ENCODE results near the gene PCTP.
A peak's percentile ranks its signal among the peaks of the same experiment; 100 is the strongest.

PCTP gene

GRCh38 chr17:55727920-55728319, 22.9 kb upstream of the PCTP start:
- DNase-seq, result no peak

DNA sequence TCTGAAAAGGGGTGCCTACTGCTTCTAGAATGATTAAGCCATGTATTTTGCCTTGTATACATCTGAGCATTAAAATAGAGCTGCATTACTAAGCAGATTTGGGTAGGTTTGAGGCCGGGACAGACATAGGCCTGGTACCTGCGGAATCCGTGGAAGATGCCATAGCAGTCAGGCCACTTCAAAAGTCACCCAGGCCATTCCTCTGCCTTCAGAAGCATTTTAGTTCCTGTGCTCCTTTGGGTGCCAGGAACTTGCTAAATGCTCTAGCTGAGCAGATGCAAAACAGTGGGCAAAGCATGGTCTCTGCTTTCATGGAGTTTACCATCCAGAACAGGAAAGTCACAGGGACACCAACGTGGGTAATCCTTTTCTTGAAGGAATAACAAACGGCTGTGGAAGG, 22.5 kb upstream of the PCTP start:
- no peak for DNase-seq

DNA sequence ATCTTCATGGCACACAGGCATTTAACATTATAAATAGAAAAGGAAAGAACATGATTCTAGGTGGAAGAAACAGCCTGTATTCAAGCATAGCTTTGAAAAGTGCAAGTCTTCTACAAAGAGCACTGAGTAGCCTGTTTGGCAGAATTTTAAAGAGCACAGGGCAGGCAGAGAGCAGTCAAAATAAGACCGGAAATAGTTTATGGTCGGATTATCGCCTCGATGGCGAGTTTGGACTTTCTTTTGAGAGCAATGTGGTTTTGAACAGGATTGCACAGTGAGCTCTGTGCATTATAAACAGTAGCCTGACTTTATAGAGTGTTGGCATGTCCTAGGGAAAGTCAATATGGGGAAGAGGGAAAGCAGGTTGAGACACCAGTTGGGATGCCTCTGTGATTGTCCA, 22.0 kb upstream of the PCTP start:
- DNase-seq, result no peak

- DNase-seq, result no peak
Observed at GRCh38 chr17:55729484-55729883, 21.4 kb upstream of the PCTP start.

DNA sequence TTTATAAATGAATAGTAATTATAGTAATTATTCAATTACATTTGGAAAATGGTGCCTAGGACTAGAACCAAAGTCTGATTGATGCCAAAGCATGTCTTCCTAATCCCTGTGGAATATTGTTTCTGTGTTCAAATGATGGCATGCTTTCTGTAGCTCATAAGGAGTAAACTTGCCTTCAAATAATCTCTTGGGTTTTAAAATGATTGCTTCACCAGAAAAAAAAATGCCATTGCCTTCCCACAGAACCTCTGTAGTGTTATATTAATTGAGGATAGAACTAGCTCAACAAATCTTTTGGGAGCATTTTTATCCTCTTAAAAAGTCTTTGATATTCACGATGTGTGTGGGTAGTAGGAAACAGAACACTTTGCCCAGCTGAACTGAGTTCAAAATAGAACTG, 20.5 kb upstream of the PCTP start:
- no peak for DNase-seq

- no peak for DNase-seq
Observed at GRCh38 chr17:55730808-55731207, 20.0 kb upstream of the PCTP start.

DNA sequence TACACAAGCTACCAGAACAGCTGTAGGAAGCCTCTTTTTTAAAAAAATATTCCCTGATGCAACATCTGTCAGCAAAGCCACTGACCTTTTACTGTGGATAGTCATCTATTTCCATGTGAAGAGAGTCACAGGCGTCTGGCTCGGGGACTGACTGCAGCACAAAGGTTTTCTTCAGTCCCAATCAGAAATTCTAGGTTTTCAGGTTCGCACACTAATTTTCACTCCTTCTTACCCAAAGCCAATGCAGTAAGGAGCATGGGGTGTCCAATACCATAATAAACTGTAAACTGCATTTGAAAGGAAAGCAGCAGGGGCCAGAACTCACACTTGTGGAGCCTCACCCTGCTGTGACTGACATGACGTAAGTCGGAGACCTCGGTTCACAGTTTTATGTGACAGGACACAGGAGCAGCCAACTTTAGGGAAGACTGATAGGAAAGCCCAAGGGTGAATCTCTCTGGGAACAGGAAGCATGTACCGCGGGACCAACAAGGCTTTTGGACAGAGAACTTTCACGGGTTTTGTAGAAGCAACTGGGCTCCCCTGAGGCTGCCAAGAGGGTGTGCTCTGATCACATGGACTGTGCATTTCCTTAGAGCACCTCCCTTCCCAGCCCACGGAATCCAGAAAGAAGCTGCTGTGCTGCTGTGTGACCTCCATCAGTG, 19.1 kb upstream of the PCTP start:
- DNase-seq, result no peak

DNA sequence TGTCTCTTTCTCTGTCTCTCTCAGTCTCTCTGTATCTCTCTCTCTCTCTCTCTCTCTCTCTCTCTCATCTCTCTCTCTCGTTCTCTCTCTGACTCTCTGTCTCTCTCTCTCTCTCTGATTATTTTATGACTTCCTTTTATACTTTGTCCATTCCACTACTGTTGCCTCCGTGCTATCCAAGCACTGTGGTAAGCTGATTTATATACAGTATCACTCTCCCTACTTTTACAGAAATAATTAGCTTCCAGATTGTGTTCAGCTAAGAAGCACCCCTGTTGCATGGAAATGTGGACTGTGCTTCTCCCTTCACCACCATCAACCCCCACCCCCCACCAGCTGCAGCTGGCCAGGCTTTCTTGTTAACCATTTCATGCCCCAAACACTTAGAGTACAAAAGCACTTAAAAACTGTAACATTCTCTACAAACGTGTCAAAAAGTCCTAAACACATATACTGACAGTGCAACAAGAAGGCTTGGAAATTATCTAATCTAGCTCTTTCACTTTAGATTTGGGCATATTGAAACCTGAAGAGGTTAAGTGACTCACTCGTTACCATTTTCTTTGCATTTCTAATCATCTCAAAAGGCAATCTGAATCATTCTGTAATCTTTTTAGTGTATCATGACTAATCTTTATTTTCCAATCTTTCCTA, 16.6 kb upstream of the PCTP start:
- no peak for DNase-seq

GRCh38 chr17:55735731-55736405, 15.0 kb upstream of the PCTP start:
- peak; percentile 50 for DNase-seq

- DNase-seq, result no peak
Observed at GRCh38 chr17:55737976-55738501, 12.8 kb upstream of the PCTP start.

DNA sequence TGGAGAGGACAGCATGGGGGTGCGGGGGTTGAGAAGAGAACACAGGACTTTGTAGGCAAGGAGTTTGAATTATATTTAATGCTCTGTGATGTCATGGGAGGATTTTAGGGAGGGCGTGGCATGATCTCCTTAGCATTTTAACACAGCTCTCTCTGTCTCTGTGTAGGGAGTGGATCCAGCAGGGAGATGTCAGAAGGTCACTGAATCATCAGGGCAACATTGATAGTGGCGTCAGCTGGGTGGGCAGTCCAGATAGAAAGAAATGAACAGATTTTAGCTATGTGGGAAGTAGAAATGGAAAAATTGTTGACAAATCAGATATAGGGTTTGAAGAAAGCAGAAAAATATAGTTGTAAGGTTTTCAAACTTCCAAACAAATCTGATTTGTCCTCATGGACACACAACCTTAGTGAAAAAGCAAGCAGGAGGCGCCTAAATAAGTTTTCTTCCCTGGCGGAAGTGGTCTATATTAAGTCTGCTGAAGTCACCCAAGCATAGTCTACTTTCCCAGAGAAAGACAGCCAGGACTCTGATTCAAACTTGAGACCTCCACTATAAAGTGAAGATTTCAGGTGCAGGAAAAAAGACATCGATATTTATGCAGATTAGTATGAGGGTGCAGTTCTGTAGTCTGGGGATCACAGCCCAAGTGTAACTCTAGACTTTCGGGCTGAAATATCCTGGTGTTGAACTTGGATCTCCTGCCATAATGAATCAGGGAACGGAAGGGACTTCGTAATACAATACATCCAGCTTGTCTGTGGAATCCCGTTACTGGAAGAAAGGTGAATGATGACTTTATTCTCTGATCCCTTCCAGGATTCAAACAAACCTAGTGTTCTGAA, 10.1 kb upstream of the PCTP start:
- DNase-seq, result no peak

- DNase-seq, result no peak
Observed at GRCh38 chr17:55741356-55741700, 9.5 kb upstream of the PCTP start.

DNA sequence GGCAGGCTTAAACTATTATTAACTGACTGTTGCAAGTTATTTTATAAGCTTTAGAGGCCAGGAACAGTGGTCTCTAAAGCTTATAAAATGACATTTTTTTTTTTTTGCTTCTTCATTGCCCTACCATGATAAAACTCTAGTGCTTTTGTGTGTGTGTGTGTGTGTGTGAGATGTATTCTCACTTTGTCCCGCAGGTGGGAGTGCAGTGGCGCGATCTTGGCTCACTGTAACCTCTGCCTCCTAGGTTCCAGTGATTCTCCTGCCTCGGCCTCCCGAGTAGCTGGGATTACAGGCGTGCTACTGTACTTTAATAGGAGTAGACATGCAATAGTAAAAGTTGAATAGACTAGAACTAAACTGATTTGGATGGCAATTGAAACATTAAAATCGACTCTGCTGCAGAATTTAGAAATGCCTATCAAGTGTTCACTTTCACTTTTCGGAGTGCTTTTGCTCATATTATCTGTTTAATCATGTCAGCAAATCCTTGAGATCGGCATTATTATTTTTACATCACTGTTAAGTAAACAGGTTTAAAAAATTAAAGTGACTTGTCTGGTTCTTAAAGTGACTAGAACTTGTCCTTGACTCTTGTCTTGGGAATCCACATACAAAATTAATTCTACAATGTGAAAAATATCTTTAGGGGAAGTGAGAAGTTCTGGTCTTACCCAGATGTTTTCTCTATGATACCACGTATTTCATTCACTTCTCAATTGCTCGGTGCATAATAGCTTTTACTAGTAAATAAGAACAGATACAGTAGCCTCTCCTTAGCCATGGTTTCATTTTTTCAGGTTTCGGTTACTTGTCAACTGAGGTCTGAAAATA, 8.4 kb upstream of the PCTP start:
- DNase-seq, result no peak

- peak; percentile 8 for DNase-seq
Observed at GRCh38 chr17:55743103-55743679, 7.7 kb upstream of the PCTP start.

GRCh38 chr17:55745258-55745657, 5.6 kb upstream of the PCTP start:
- DNase-seq, result no peak

DNA sequence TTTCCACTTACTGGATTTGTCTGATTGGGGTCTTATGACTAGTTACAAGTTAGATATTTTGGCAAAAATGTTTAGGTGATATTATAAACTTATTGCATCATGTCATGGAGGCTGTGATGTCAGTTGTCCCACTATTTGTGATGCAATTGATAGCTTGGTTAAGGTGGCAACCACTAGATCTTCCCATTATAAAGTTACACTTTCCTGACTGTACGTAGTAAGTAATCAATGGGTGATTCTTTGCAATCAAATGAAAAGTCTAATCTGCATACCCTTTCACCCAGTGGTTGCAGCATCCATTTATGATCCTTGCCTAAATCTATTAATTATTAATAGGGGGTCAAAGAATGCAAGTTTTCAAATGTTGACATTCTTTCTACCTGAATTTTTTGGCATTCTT, 4.4 kb upstream of the PCTP start:
- no peak for DNase-seq

DNA sequence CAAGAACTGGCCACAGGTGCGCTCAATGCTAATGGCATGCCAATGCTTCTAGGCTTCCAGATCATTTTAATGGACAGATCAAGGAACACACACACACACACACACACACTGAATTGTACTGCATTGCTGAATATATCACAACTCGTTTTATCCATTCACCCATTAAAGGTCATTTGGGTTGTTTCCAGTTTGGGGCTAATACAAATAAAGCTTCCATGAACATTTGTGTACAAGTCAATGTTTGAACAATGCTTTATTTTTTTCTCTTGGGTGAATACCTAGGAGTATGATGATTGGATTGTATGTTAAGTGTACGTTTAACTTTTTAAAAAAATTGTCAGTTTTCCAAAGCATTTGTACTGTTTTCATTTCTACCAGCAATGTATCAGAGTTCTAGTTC, 3.6 kb upstream of the PCTP start:
- DNase-seq, result no peak

GRCh38 chr17:55748841-55749240, 2.0 kb upstream of the PCTP start:
- no peak for DNase-seq

GRCh38 chr17:55749985-55750384, 866 bp upstream of the PCTP start:
- no peak for DNase-seq

- DNase-seq, result no peak
Observed at GRCh38 chr17:55751720-55752250, 934 bp downstream of the PCTP start.

DNA sequence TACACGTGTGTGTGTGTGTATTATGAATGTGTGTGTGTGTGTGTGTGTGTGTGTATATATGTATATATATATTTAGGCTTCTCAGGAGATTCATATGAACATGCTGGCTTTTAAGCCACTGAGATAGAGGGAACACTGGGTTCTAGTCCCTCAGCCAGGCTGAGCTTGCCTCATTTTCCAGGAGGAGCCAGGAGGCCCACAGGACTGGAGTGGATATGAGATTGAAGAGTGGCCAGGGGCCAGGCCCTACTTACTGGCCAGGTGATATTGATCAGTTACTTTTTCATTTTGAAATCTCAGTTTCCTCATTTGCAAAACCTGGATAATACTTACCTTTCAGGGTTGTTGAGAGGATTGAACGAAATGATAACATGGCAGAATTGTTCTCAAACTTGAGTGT, 5.8 kb downstream of the PCTP start:
- DNase-seq, result no peak

DNA sequence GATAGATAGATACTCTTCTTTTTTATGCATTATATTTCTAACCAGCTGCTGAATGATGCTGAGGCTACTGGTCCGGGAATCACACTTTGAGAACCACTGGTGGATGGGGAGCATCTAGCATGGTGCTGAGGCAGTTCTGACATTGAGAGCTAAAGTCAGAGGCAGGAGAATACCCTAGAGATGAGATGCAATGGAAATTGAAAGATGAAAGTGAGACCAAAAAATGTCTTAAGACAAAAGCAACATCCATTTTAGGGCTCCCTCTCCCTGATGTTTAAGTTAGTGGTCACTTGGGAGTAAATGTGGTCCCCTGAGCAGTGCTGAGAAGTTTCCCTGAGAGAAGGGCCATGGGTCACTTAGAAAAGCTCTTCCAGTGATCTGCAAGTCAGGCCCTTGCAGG, 6.8 kb downstream of the PCTP start:
- DNase-seq, result no peak

All from activated CD4-positive, alpha-beta T cell treated with anti-CD3 and anti-CD28 coated beads for 48 hours (primary cell).